Dermis lymphatic vessel endothelial cell (primary cell): Measurements from ENCODE around the gene FBXO38. TPM values are rescaled to one million over a fixed set of nuclear protein-coding genes. Genes with fewer than 3 reads are reported as not detected.

ENCODE experiments used
- total RNA-seq: library from RNA; depleted of rRNA; stranded (reverse); fragments of >200 nt; gene quantifications from 2 replicates; pipeline ENCODE4 v1.2.1, GENCODE V29; 2014

Gene FBXO38
- total RNA-seq, result 45.7 and 48.0 TPM in 2 replicates

GRCh38 chr5:148383564-148384379 is at the start of gene FBXO38:
Gene FBXO38 (plus strand): TSS chr5:148383958. CDS start chr5:148394777, 10,819 bp downstream.

GRCh38 chr5:148335259-148335658 is 48.5 kb upstream of the FBXO38 start, which contains the start of gene SPINK9:
Gene SPINK9 (plus strand): TSS chr5:148335559. CDS start chr5:148335614, 55 bp downstream.

Other genes with a start within 250 kb of the FBXO38 start
- not detected in 2 replicates for gene SPINK14, start 215.4 kb upstream of the FBXO38 start, total RNA-seq
- gene SPINK6, start 180.9 kb upstream of the FBXO38 start, total RNA-seq, result not detected in 2 replicates
- gene MARCOL, start 145.4 kb upstream of the FBXO38 start, total RNA-seq, result not detected in 2 replicates
- gene SPINK13, start 115.2 kb upstream of the FBXO38 start, total RNA-seq, result not detected in 2 replicates
- not detected in 2 replicates for gene SPINK7, start 71.5 kb upstream of the FBXO38 start, total RNA-seq
- gene SPINK9, start 48.4 kb upstream of the FBXO38 start, total RNA-seq, result not detected in 2 replicates